Measurements from ENCODE around the gene SPATA19.

SPATA19 gene

GRCh38 chr11:133835593-133836548 is 9.4 kb downstream of the SPATA19 start:
- DNase-seq: no peak

GRCh38 chr11:133834682-133835592 is 10.4 kb downstream of the SPATA19 start:
- DNase-seq: peak; percentile 38

GRCh38 chr11:133833898-133834681 is 11.2 kb downstream of the SPATA19 start:
- DNase-seq: no peak

- no peak for DNase-seq
Measured at GRCh38 chr11:133832991-133833897, 12.1 kb downstream of the SPATA19 start.

GRCh38 chr11:133832096-133832990 is 13.0 kb downstream of the SPATA19 start:
- no peak for DNase-seq

GRCh38 chr11:133830931-133831907 is 14.1 kb downstream of the SPATA19 start:
- DNase-seq: no peak

- no peak for DNase-seq
Measured at GRCh38 chr11:133829566-133829965, 15.7 kb downstream of the SPATA19 start.

- DNase-seq: no peak
Measured at GRCh38 chr11:133828871-133829270, 16.4 kb downstream of the SPATA19 start.

- no peak for DNase-seq
Measured at GRCh38 chr11:133827556-133827955, 17.8 kb downstream of the SPATA19 start.

GRCh38 chr11:133826866-133827265 is 18.4 kb downstream of the SPATA19 start:
- no peak for DNase-seq

GRCh38 chr11:133825666-133826065 is 19.6 kb downstream of the SPATA19 start:
- no peak for DNase-seq

GRCh38 chr11:133825156-133825555 is 20.2 kb downstream of the SPATA19 start:
- DNase-seq: no peak

- no peak for DNase-seq
Measured at GRCh38 chr11:133824593-133824992, 20.7 kb downstream of the SPATA19 start.

- DNase-seq: no peak
Measured at GRCh38 chr11:133823614-133824013, 21.7 kb downstream of the SPATA19 start.

- DNase-seq: no peak
Measured at GRCh38 chr11:133823211-133823610, 22.1 kb downstream of the SPATA19 start.

- no peak for DNase-seq
Measured at GRCh38 chr11:133821776-133822175, 23.5 kb downstream of the SPATA19 start.

- DNase-seq: no peak
Measured at GRCh38 chr11:133819746-133820315, 25.5 kb downstream of the SPATA19 start.

GRCh38 chr11:133819114-133819513 is 26.2 kb downstream of the SPATA19 start:
- DNase-seq: no peak

- no peak for DNase-seq
Measured at GRCh38 chr11:133818302-133818701, 27.0 kb downstream of the SPATA19 start.

Data from NCI-H510A treated with DMSO at 0.1 percent for 48 hours (cell line).